AG09319 (cell line): ENCODE results near the gene CA10.

Source experiments
- DNase-seq: peaks from one replicate; pipeline ENCODE4 v3.0.0-alpha.2; 2010; ENCODE audit warnings: low read depth; ENCODE audit errors: extremely low read depth
- CTCF ChIP-seq: IDR thresholded peaks from 2 replicates; pipeline ENCODE4 v1.5.1; 2011; ENCODE audit warnings: low read depth, mild to moderate bottlenecking, inconsistent platforms, low read length, moderate library complexity

CA10 gene

GRCh38 chr17:51901242-51901641 is 257.3 kb downstream of the CA10 start:
- DNase-seq = no peak
- TF ChIP-seq CTCF = no peak

GRCh38 chr17:51891936-51892335 is 266.6 kb downstream of the CA10 start:
- DNase-seq = no peak
- no peak for TF ChIP-seq CTCF

GRCh38 chr17:51890710-51891109 is 267.8 kb downstream of the CA10 start:
- TF ChIP-seq CTCF = no peak
- no peak for DNase-seq

GRCh38 chr17:51888816-51889215 is 269.7 kb downstream of the CA10 start:
- DNase-seq = no peak
- no peak for TF ChIP-seq CTCF

- DNase-seq = no peak
- TF ChIP-seq CTCF = no peak
These were observed 281.5 kb downstream of the CA10 start for GRCh38 chr17:51876986-51877385.

GRCh38 chr17:51873302-51873701 is 285.2 kb downstream of the CA10 start:
- no peak for DNase-seq
- TF ChIP-seq CTCF = no peak

- DNase-seq = no peak
- TF ChIP-seq CTCF = no peak
These were observed 289.1 kb downstream of the CA10 start for GRCh38 chr17:51869387-51869786.
